A549 treated with ZK216348 at 1 μM for 4 hours (cell line): ENCODE results near the gene GALNT4. TPM values are rescaled to one million over a fixed set of nuclear protein-coding genes. Genes with fewer than 3 reads are reported as not detected.

Source experiments
- total RNA-seq: library from RNA; stranded (reverse); fragments of 200-300 nt; extraction: Qiagen RNA extraction; gene quantifications from 5 replicates; pipeline ENCODE4 v1.2.3, GENCODE V29; 2022; ENCODE audit warnings: low read depth

Gene GALNT4
- total RNA-seq = 4.8 to 11.6 TPM (median 10.3 TPM) in 5 replicates

DNA sequence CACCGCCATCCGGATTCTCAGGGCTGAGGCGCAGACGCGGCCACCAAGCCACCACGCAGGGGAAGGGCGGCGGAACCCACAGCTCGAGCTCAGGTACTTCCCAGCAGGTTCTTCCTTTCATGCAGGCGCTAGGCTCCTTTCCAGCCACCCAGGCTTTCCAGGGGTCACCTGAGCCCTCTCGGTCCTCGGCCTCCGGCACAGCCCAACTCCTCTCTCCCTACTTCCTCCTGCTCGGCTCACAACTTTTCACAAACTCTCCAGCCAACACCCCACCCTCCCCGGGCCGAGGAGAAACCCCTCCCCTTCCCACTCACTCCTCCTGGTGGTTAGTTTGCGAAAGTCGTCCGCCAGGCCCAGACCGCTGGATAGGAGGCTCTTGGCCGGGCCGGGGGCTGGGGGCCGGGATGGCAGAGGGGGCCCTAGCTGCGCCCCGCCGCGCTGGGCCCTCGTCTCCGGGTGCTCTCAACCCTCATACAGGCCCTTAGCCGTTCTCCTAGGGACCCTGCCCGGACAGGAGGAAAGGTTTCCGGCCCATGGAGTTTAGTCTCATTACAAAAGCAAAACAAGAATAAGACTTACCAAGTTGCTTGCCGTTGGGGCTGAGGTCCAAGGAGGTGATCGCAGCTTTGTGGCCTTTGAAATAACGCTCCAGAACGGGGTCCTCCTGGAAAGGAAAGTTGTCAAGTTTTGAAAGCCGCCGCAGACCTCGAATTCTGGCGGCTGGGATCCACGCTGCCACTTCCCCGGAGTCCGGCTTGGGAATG, at the start of gene GALNT4:
Gene GALNT4 (minus strand): TSS at position 256 of the 764 bp plus-strand sequence. CDS start 247 bp downstream, at position 9.

DNA sequence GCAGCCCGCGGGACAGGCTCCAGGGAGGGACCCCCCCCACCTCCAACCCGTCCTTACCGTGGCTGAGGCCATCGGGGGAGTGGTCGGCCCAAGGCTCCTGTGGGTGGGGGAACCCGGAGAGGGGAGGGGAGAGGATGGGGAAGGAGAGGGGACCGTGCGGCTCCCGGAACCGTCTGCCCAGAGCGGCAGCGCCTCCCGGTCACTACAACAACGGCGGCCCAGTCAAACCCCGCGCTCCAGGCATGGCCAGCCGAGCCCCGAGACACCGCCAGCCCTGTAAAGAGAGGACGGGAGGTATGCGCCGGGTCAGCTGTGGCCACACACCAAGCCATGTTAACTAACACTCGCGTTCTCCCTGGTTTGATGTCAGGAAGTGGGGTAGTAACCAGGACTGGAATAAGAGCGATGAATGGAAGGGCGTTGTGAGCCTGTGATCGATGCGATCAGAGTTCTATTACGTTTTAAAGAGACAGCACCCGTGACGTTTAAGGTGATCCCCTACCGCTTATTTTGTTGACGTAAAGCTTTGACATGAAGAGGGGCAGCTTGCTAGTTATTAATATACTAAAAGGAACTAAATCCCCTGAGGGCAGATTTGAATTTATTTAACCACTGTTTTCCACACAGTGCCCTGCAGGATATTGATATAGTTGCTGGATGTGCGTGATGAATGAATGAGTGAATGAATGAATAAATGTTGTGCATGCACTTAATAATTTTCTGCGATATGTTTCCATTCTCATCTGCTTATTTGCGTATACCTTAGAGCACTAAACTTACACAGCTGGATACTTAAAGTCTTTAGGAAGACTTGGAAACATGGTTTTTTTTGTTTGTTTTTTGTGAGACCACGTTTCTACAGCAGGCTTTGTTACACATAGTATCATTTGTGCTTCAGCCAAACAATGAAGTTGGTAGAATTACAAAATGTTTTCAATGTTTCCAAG, 1.5 kb upstream of the GALNT4 start, which contains the start of gene POC1B:
Gene POC1B (minus strand): TSS at position 224 of the 947 bp plus-strand sequence. CDS start 152 bp downstream, at position 72.

Other genes starting within 250 kb of the GALNT4 start
- gene DUSP6, start 172.3 kb downstream of the GALNT4 start, total RNA-seq = 7.1 to 10.5 TPM (median 9.6 TPM) in 5 replicates
- 12.3 to 20.7 TPM (median 17.9 TPM) in 5 replicates for gene POC1B, start 1.3 kb upstream of the GALNT4 start, total RNA-seq
- gene ATP2B1, start 184.0 kb upstream of the GALNT4 start, total RNA-seq = 50.7 to 95.6 TPM (median 55.2 TPM) in 5 replicates